Activated CD4-positive, alpha-beta T cell treated with anti-CD3 and anti-CD28 coated beads, Interleukin-2, amount 10 ng/mL, durations not matched to agents 24 days and 14 days (primary cell): ENCODE results near the gene OR51I1. TPM values are rescaled to one million over a fixed set of nuclear protein-coding genes. Genes with fewer than 3 reads are reported as not detected.

Experiments
- DNase-seq: peaks from one replicate; pipeline ENCODE4 v3.0.0; 2022
- H3K27ac Mint-ChIP-seq: one replicate; pipeline ENCODE4 v1.8.0; 2022; ENCODE audit warnings: mild to moderate bottlenecking, mixed read lengths
- H3K27me3 Mint-ChIP-seq: one replicate; pipeline ENCODE4 v1.8.0; 2022; ENCODE audit warnings: mixed read lengths
- H3K36me3 Mint-ChIP-seq: one replicate; pipeline ENCODE4 v1.8.0; 2022; ENCODE audit warnings: low read depth, mild to moderate bottlenecking, mixed read lengths
- H3K4me1 Mint-ChIP-seq: one replicate; pipeline ENCODE4 v1.8.0; 2021; ENCODE audit warnings: mixed read lengths
- H3K4me3 Mint-ChIP-seq: one replicate; pipeline ENCODE4 v1.8.0; 2022; ENCODE audit warnings: mild to moderate bottlenecking, moderate library complexity, mixed read lengths
- H3K9me3 Mint-ChIP-seq: one replicate; pipeline ENCODE4 v1.8.0; 2021; ENCODE audit warnings: mixed read lengths
- intact Hi-C: fragments of 100-400 bp; cut with micrococcal nuclease; formaldehyde crosslinking; loops from one replicate; pipeline ENCODE4 v1.15.1; 2023
- total RNA-seq: library from RNA; stranded (reverse); gene quantifications from 2 replicates; pipeline ENCODE4 v1.2.3, GENCODE V29; 2022

Gene OR51I1
- total RNA-seq, 1 donor from 2014 or later = not detected

GRCh38 chr11:5423131-5423530 is 18.2 kb downstream of the OR51I1 start:
- no peaks in the 10 kb centered on the region for H3K4me1 Mint-ChIP-seq
- H3K4me3 Mint-ChIP-seq = no peak overlapping the region
- H3K27me3 Mint-ChIP-seq = peaks cover 1% of the 10 kb centered on the region
- intact Hi-C loops = no loop called here
- no peaks in the 10 kb centered on the region for H3K36me3 Mint-ChIP-seq
- no peak overlapping the region for H3K27ac Mint-ChIP-seq
- H3K9me3 Mint-ChIP-seq = no peaks in the 10 kb centered on the region
- DNase-seq = no peak

- Mint-ChIP-seq H3K36me3 (no peaks in the 10 kb centered on the region), H3K4me3 (no peak within 1 kb of the TSS), H3K4me1 (no peaks in the 10 kb centered on the region), H3K27ac (no peak within 1 kb of the TSS), H3K27me3 (peaks cover 1% of the 10 kb centered on the region), H3K9me3 (no peaks in the 10 kb centered on the region)
- intact Hi-C loops = no loop called here
- no peak for DNase-seq
Measured at GRCh38 chr11:5421811-5422210, 19.5 kb downstream of the OR51I1 start, which contains the start of gene OR51Q1. Gene OR51Q1 (plus strand): TSS chr11:5422111. CDS start chr11:5422201, 90 bp downstream.

- H3K27ac Mint-ChIP-seq = no peak overlapping the region
- H3K27me3 Mint-ChIP-seq = no peaks in the 10 kb centered on the region
- intact Hi-C loops = no loop called here
- H3K9me3 Mint-ChIP-seq = no peaks in the 10 kb centered on the region
- no peaks in the 10 kb centered on the region for H3K36me3 Mint-ChIP-seq
- no peak overlapping the region for H3K4me3 Mint-ChIP-seq
- no peak for DNase-seq
- H3K4me1 Mint-ChIP-seq = no peaks in the 10 kb centered on the region
Measured at GRCh38 chr11:5420993-5421392, 20.3 kb downstream of the OR51I1 start.

- H3K4me1 Mint-ChIP-seq = no peaks in the 10 kb centered on the region
- H3K4me3 Mint-ChIP-seq = no peak overlapping the region
- intact Hi-C loops = no loop called here
Measured at GRCh38 chr11:5405173-5405572, 36.1 kb downstream of the OR51I1 start.

GRCh38 chr11:5398936-5399335 is 42.4 kb downstream of the OR51I1 start:
- no peak for DNase-seq
- no peaks in the 10 kb centered on the region for H3K4me1 Mint-ChIP-seq
- peaks cover 5% of the 10 kb centered on the region for H3K9me3 Mint-ChIP-seq
- no peak overlapping the region for H3K27ac Mint-ChIP-seq
- H3K4me3 Mint-ChIP-seq = no peak overlapping the region
- intact Hi-C loops = no loop called here
- H3K36me3 Mint-ChIP-seq = no peaks in the 10 kb centered on the region
- no peaks in the 10 kb centered on the region for H3K27me3 Mint-ChIP-seq

More at GRCh38 chr11:5405173-5405572, 36.1 kb downstream of the OR51I1 start:
- peaks cover 5% of the 10 kb centered on the region for H3K9me3 Mint-ChIP-seq
- DNase-seq = no peak
- no peaks in the 10 kb centered on the region for H3K36me3 Mint-ChIP-seq
- no peaks in the 10 kb centered on the region for H3K27me3 Mint-ChIP-seq
- H3K27ac Mint-ChIP-seq = no peak overlapping the region

GRCh38 chr11:5394091-5394490 is 47.2 kb downstream of the OR51I1 start:
- intact Hi-C loops = no loop called here
- Mint-ChIP-seq H3K9me3 (no peaks in the 10 kb centered on the region), H3K4me3 (no peak overlapping the region), H3K27ac (no peak overlapping the region), H3K27me3 (no peaks in the 10 kb centered on the region), H3K4me1 (no peaks in the 10 kb centered on the region), H3K36me3 (no peaks in the 10 kb centered on the region)
- no peak for DNase-seq

Other genes starting within 250 kb of the OR51I1 start
- gene OR51V1, start 240.8 kb downstream of the OR51I1 start, total RNA-seq = not detected in 2 replicates
- not detected in 2 replicates for gene HBB, start 214.4 kb downstream of the OR51I1 start, total RNA-seq
- not detected in 2 replicates for gene HBD, start 207.0 kb downstream of the OR51I1 start, total RNA-seq
- gene HBG1, start 191.7 kb downstream of the OR51I1 start, total RNA-seq = not detected in 2 replicates
- gene HBG2, start 186.7 kb downstream of the OR51I1 start, total RNA-seq = not detected in 2 replicates
- gene HBE1, start 171.6 kb downstream of the OR51I1 start, total RNA-seq = not detected in 2 replicates
- gene OR51B4, start 139.6 kb downstream of the OR51I1 start, total RNA-seq = not detected in 2 replicates
- not detected in 2 replicates for gene OR51B2, start 117.2 kb downstream of the OR51I1 start, total RNA-seq
- gene OR51B5, start 98.0 kb downstream of the OR51I1 start, total RNA-seq = not detected in 2 replicates
- gene OR51B6, start 90.0 kb downstream of the OR51I1 start, total RNA-seq = not detected in 2 replicates
- gene OR51M1, start 57.7 kb downstream of the OR51I1 start, total RNA-seq = not detected in 2 replicates
- not detected in 2 replicates for gene OR51Q1, start 19.4 kb downstream of the OR51I1 start, total RNA-seq
- not detected in 2 replicates for gene OR51I2, start 7.8 kb upstream of the OR51I1 start, total RNA-seq
- not detected in 2 replicates for gene OR52D1, start 47.2 kb upstream of the OR51I1 start, total RNA-seq
- not detected in 2 replicates for gene UBQLN3, start 68.4 kb upstream of the OR51I1 start, total RNA-seq
- not detected in 2 replicates for gene UBQLNL, start 75.2 kb upstream of the OR51I1 start, total RNA-seq
- gene OR52H1, start 107.0 kb upstream of the OR51I1 start, total RNA-seq = not detected in 2 replicates
- gene OR52B6, start 139.4 kb upstream of the OR51I1 start, total RNA-seq = not detected in 2 replicates
- gene TRIM6, start 155.1 kb upstream of the OR51I1 start, total RNA-seq = 0.14 and 0.62 TPM in 2 replicates
- 5.3 TPM in 2 replicates for gene TRIM34, start 183.5 kb upstream of the OR51I1 start, total RNA-seq
- gene TRIM5, start 243.6 kb upstream of the OR51I1 start, total RNA-seq = 9.3 and 9.7 TPM in 2 replicates
- 104 and 107 TPM in 2 replicates for gene TRIM22, start 248.3 kb upstream of the OR51I1 start, total RNA-seq